ENCODE results near the gene SUPT4H1.

GRCh38 chr17:58339755-58340404, 12.1 kb downstream of the SUPT4H1 start:
- TF ChIP-seq YY1 (IDR thresholded peaks at IDR 0.05; ENCODE audit: insufficient read depth, insufficient read length) (no peak), SUZ12 (IDR thresholded peaks at IDR 0.05; ENCODE audit: extremely low read depth, insufficient read depth, insufficient read length) (no peak)
